K562 (cell line): Measurements from ENCODE around the gene MAU2. TPM values are rescaled to one million over a fixed set of nuclear protein-coding genes. Genes with fewer than 3 reads are reported as not detected.

Experiments used
- CREM ChIP-seq: IDR thresholded peaks from 2 replicates; pipeline ENCODE4 v1.6.1; 2014; ENCODE audit warnings: antibody characterized with exemption, low read depth
- GABPB2 ChIP-seq: fragments of 250-450 bp; sonication (Bioruptor Pico); conservative IDR thresholded peaks from 2 replicates; pipeline ENCODE4 v1.5.1; 2021; ENCODE audit warnings: mild to moderate bottlenecking
- RBM17 ChIP-seq: fragments of 200-400 bp; formaldehyde crosslinking; IDR thresholded peaks from 2 replicates; pipeline ENCODE4 v1.6.1; 2017; ENCODE audit warnings: low read depth, mild to moderate bottlenecking, low read length, borderline replicate concordance
- TRIM28 ChIP-seq: fragments of 450-650 bp; IDR thresholded peaks from 2 replicates; pipeline ENCODE4 v1.6.1; 2017
- ZNF586 ChIP-seq: fragments of 450-650 bp; formaldehyde crosslinking; conservative IDR thresholded peaks from 2 replicates; pipeline ENCODE4 v1.4.0; 2020; ENCODE audit warnings: mild to moderate bottlenecking, moderate library complexity
- ZNF764 ChIP-seq: fragments of 250-450 bp; sonication (Bioruptor Pico); IDR thresholded peaks from 2 replicates; pipeline ENCODE4 v1.4.0; 2020; ENCODE audit warnings: low read depth, mild to moderate bottlenecking, moderate library complexity
- polyA plus RNA-seq, 8 experiments: library from polyadenylated mRNA; depleted of rRNA in 4 of 8; stranded (reverse) in 5 of 8; unstranded in 3 of 8; fragments of >200 nt; fragmentation: Nextera tagmentation in 2 of 8; fragmentation: Illumina TruSeq in 1 of 8; extraction: Ambion mirVana in 2 of 8; extraction: Trizol in 1 of 8; gene quantifications; 2 replicates each; pipeline versions ENCODE4 v1.2.1 to v1.2.3, GENCODE V29; 2011 to 2014; ENCODE audit warnings: inconsistent platforms in 1 of 8, missing spikeins in 1 of 8
- total RNA-seq, 7 experiments: library from RNA; depleted of rRNA in 6 of 7; stranded (reverse); fragments of >200 nt in 6 of 7; fragmentation: Illumina TruSeq in 2 of 7; extraction: Trizol in 2 of 7; gene quantifications; 2 replicates each; pipeline versions ENCODE4 v1.2.1 to v1.2.3, GENCODE V29; 2011 to 2021; ENCODE audit warnings: low replicate concordance in 1 of 7
- TF ChIP-seq, protein P1 (sequence below), 2 experiments: fragments of 450-650 bp; formaldehyde crosslinking in 1 of 2; IDR thresholded peaks; 2 replicates each; pipeline versions ENCODE4 v1.4.0 to v1.6.1; 2014 to 2020; ENCODE audit warnings: mild to moderate bottlenecking in 2 of 2, borderline replicate concordance in 1 of 2, low read depth in 1 of 2
- TF ChIP-seq, protein P2 (sequence below): fragments of 250-450 bp; sonication (Bioruptor Pico); IDR thresholded peaks from 2 replicates; pipeline ENCODE4 v1.8.0; 2022; ENCODE audit warnings: moderate library complexity, mild to moderate bottlenecking, inconsistent platforms
- TF ChIP-seq, protein P3 (sequence below): sonication (generic); formaldehyde crosslinking; IDR thresholded peaks from 2 replicates; pipeline ENCODE4 v1.8.1; 2023; ENCODE audit warnings: mild to moderate bottlenecking, missing genetic modification reagents
- TF ChIP-seq, protein P4 (sequence below): sonication (generic); formaldehyde crosslinking; IDR thresholded peaks from 2 replicates; pipeline ENCODE4 v1.8.1; 2022; ENCODE audit warnings: missing genetic modification reagents

Gene MAU2
- total and polyA plus RNA-seq, 9 of the 15 experiments (the other 6 are each of a cell fraction or from before 2014, with no cell fraction given), result 1.2 to 48.1 (median 19.4) TPM

DNA sequence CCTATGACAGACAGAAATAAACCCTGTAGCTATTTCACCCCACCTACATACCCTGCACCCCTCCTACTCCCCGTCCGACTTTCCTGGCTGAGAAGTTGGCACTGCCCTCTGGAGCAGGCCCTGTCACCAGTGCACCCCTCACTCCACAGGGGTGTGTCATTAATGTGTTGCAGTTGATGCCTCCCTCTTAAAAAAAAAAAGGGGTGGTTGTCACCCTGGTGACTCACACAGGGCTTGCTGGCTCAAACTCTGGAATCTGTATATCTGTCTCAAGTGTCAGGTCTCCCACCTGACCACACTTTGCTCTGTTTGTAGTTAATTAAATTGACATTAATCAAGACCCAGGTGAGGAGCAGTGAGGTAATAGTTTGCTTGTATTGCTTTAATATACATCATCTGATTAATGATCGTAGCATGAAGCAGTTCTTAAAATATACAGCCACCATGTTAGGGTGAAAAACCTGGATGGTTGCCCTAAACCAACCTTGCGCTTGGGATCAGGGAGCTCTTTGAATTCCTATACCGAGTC is 82.8 kb downstream of the MAU2 start (continued):
- TF ChIP-seq, protein P1, sequence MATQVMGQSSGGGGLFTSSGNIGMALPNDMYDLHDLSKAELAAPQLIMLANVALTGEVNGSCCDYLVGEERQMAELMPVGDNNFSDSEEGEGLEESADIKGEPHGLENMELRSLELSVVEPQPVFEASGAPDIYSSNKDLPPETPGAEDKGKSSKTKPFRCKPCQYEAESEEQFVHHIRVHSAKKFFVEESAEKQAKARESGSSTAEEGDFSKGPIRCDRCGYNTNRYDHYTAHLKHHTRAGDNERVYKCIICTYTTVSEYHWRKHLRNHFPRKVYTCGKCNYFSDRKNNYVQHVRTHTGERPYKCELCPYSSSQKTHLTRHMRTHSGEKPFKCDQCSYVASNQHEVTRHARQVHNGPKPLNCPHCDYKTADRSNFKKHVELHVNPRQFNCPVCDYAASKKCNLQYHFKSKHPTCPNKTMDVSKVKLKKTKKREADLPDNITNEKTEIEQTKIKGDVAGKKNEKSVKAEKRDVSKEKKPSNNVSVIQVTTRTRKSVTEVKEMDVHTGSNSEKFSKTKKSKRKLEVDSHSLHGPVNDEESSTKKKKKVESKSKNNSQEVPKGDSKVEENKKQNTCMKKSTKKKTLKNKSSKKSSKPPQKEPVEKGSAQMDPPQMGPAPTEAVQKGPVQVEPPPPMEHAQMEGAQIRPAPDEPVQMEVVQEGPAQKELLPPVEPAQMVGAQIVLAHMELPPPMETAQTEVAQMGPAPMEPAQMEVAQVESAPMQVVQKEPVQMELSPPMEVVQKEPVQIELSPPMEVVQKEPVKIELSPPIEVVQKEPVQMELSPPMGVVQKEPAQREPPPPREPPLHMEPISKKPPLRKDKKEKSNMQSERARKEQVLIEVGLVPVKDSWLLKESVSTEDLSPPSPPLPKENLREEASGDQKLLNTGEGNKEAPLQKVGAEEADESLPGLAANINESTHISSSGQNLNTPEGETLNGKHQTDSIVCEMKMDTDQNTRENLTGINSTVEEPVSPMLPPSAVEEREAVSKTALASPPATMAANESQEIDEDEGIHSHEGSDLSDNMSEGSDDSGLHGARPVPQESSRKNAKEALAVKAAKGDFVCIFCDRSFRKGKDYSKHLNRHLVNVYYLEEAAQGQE (IDR thresholded peaks at IDR 0.05; ENCODE audit: borderline replicate concordance), result peak; percentile 5; the same call in 1 of the 2 replicates
- TF ChIP-seq, protein P1 (CRISPR knock-in tag; IDR thresholded peaks at IDR 0.05; ENCODE audit: low read depth), result no peak
- TF ChIP-seq ZNF586 (CRISPR knock-in tag) (no peak), CREM (no peak), ZNF764 (CRISPR knock-in tag) (no peak), TRIM28 (no peak), GABPB2 (CRISPR knock-in tag) (no peak), RBM17 (no peak)
- TF ChIP-seq, protein P2, sequence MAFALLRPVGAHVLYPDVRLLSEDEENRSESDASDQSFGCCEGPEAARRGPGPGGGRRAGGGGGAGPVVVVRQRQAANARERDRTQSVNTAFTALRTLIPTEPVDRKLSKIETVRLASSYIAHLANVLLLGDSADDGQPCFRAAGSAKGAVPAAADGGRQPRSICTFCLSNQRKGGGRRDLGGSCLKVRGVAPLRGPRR (CRISPR knock-in tag), result no peak
- TF ChIP-seq, protein P3, sequence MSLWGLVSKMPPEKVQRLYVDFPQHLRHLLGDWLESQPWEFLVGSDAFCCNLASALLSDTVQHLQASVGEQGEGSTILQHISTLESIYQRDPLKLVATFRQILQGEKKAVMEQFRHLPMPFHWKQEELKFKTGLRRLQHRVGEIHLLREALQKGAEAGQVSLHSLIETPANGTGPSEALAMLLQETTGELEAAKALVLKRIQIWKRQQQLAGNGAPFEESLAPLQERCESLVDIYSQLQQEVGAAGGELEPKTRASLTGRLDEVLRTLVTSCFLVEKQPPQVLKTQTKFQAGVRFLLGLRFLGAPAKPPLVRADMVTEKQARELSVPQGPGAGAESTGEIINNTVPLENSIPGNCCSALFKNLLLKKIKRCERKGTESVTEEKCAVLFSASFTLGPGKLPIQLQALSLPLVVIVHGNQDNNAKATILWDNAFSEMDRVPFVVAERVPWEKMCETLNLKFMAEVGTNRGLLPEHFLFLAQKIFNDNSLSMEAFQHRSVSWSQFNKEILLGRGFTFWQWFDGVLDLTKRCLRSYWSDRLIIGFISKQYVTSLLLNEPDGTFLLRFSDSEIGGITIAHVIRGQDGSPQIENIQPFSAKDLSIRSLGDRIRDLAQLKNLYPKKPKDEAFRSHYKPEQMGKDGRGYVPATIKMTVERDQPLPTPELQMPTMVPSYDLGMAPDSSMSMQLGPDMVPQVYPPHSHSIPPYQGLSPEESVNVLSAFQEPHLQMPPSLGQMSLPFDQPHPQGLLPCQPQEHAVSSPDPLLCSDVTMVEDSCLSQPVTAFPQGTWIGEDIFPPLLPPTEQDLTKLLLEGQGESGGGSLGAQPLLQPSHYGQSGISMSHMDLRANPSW, result no peak
- TF ChIP-seq, protein P4, sequence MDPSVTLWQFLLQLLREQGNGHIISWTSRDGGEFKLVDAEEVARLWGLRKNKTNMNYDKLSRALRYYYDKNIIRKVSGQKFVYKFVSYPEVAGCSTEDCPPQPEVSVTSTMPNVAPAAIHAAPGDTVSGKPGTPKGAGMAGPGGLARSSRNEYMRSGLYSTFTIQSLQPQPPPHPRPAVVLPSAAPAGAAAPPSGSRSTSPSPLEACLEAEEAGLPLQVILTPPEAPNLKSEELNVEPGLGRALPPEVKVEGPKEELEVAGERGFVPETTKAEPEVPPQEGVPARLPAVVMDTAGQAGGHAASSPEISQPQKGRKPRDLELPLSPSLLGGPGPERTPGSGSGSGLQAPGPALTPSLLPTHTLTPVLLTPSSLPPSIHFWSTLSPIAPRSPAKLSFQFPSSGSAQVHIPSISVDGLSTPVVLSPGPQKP (CRISPR knock-in tag), result no peak
